ENCODE measurements around the gene UFSP2. TPM values are rescaled to one million over a fixed set of nuclear protein-coding genes. Genes with fewer than 3 reads are reported as not detected.

The UFSP2 gene
- total and polyA plus RNA-seq, 4 donors, result 13.6 to 48.8 (median 21.9) TPM

DNA sequence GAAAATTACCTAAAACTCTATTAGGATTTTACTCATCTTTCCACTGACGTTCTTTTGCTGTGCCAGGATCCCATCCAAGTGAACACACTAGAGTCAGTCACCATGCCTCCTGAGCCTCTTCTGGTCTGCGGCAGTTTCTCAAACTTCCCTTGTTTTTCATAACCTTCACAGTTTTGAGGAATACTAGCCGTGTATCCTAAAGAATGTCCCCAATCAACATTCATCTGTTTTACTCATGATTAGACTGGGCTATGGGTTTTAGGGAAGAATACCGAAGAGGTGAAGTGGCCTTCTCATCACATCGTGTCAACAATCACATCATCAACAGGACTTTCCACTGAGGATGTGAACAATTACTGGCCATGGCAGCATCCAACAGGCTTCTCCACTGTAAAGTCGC is 34.8 kb downstream of the UFSP2 start:
- 93 to 97% methylated on average over 6 of the region's 6 CpGs for WGBS, 2 donors
- DNase-seq, result no peak
- Histone ChIP-seq H3K36me3 (ENCODE audit: control insufficient read depth in 4 of 4, insufficient read depth in 4 of 4, low read length in 4 of 4) (peaks cover 0 to 7% (median under 1%) of the 10 kb centered on the region in 4 donors), H3K27me3 (ENCODE audit: control insufficient read depth in 3 of 3, insufficient read depth in 3 of 3, low read length in 2 of 3) (no peaks in the 10 kb centered on the region), H3K4me3 (no peak overlapping the region), H3K4me1 (ENCODE audit: control insufficient read depth in 5 of 5, insufficient read depth in 5 of 5, low read length in 5 of 5) (peaks cover 0 to 6% (median 5%) of the 10 kb centered on the region in 5 donors), H3K27ac (ENCODE audit: low read depth in 1 of 2, low read length in 1 of 2) (no peak overlapping the region), H3K9me3 (ENCODE audit: control insufficient read depth in 4 of 4, insufficient read depth in 3 of 4, low read length in 3 of 4) (no peaks in the 10 kb centered on the region), H3K9ac (ENCODE audit: insufficient read depth in 1 of 2, low read length in 2 of 2) (no peak overlapping the region)
- ATAC-seq (ENCODE audit: insufficient read depth, low FRiP score), result no peak
- TF ChIP-seq, protein P1, sequence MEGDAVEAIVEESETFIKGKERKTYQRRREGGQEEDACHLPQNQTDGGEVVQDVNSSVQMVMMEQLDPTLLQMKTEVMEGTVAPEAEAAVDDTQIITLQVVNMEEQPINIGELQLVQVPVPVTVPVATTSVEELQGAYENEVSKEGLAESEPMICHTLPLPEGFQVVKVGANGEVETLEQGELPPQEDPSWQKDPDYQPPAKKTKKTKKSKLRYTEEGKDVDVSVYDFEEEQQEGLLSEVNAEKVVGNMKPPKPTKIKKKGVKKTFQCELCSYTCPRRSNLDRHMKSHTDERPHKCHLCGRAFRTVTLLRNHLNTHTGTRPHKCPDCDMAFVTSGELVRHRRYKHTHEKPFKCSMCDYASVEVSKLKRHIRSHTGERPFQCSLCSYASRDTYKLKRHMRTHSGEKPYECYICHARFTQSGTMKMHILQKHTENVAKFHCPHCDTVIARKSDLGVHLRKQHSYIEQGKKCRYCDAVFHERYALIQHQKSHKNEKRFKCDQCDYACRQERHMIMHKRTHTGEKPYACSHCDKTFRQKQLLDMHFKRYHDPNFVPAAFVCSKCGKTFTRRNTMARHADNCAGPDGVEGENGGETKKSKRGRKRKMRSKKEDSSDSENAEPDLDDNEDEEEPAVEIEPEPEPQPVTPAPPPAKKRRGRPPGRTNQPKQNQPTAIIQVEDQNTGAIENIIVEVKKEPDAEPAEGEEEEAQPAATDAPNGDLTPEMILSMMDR (IDR thresholded peaks at IDR 0.05; ENCODE audit: control extremely low read depth, extremely low read depth), result no peak

DNA sequence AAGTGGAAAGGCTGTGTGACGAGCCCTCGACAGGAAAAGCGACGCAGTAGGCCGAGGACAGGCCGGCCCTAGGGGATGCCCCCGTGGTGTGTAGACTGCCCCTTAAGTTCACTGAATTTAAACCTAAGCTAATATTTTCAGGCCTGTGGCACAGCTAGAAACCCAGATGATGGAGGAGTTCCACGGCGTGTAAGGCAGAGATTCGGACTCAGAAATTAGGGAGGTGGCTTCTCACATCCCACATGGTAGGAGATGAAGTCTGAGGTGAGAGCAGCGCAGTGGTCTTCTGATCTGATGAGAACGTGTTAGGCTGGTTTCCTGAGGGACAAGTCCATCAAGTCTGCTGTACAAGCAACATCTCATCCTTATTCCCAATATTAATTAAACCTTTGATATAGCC is 37.8 kb downstream of the UFSP2 start:
- ATAC-seq (ENCODE audit: insufficient read depth, low FRiP score), result no peak
- no peak overlapping the region for H3K27ac ChIP-seq (ENCODE audit: low read depth in 1 of 2, low read length in 1 of 2)
- DNase-seq, result no peak
- H3K4me1 ChIP-seq (ENCODE audit: control insufficient read depth in 5 of 5, insufficient read depth in 5 of 5, low read length in 5 of 5), result peaks cover 0 to 8% (median 0%) of the 10 kb centered on the region in 5 donors
- H3K9me3 ChIP-seq (ENCODE audit: control insufficient read depth in 4 of 4, insufficient read depth in 3 of 4, low read length in 3 of 4), result peaks cover 0 to 2% (median 0%) of the 10 kb centered on the region in 4 donors
- H3K9ac ChIP-seq (ENCODE audit: insufficient read depth in 1 of 2, low read length in 2 of 2), result no peak overlapping the region
- H3K4me3 ChIP-seq, result no peak overlapping the region
- H3K27me3 ChIP-seq (ENCODE audit: control insufficient read depth in 3 of 3, insufficient read depth in 3 of 3, low read length in 2 of 3), result no peaks in the 10 kb centered on the region
- TF ChIP-seq, protein P1 (IDR thresholded peaks at IDR 0.05; ENCODE audit: control extremely low read depth, extremely low read depth), result no peak
- WGBS, 2 donors, result 95 to 97% methylated on average over 12 of the region's 12 CpGs
- peaks cover 0 to 7% (median under 1%) of the 10 kb centered on the region in 4 donors for H3K36me3 ChIP-seq (ENCODE audit: control insufficient read depth in 4 of 4, insufficient read depth in 4 of 4, low read length in 4 of 4)

DNA sequence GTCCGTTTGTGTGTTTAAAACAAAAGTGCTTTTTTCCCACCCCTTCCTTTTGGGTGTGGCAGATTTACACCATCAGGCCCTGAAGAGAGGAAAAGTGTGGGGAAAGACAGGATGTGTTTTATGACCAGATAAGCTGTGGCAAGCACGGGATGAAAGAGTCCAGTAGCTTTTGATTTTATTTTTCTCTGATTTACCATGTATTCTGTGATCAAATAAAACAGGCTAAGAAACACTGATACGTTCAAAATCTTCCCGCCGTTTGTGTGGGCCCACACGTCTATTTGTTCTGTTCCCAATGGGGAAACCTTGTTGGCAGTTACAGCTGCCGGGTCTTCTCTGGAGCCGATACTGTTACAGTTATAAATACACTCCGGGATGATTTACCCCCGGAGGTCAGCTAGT is 40.8 kb downstream of the UFSP2 start:
- no peak for ATAC-seq (ENCODE audit: insufficient read depth, low FRiP score)
- 7 to 25% methylated on average over 10 of the region's 10 CpGs for WGBS, 2 donors
- TF ChIP-seq, protein P1 (IDR thresholded peaks at IDR 0.05; ENCODE audit: control extremely low read depth, extremely low read depth), result no peak

DNA sequence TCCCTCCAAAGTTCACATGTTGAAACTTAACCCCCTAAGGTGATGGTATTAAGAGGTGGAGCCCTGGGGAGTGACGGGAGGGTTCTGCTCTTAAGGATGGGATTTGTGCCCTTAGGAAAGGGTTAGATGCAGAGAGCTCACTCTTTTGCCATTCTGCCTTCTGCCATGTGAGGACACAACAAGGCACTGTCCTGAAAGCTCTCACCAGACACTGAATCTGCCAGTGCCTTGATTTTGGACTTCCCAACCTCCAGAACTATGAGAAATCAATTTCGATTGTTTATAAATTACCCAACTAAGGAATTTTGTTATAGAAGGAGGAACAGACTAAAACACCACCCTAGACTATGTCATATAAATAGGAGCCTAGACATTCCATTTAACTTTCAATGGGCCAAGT is 41.7 kb downstream of the UFSP2 start:
- H3K9ac ChIP-seq (ENCODE audit: insufficient read depth in 1 of 2, low read length in 2 of 2), result no peak overlapping the region
- 92 to 98% methylated on average over 2 of the region's 2 CpGs for WGBS, 2 donors
- H3K9me3 ChIP-seq (ENCODE audit: control insufficient read depth in 4 of 4, insufficient read depth in 3 of 4, low read length in 3 of 4), result peaks cover 0 to 3% (median under 1%) of the 10 kb centered on the region in 4 donors
- H3K4me1 ChIP-seq (ENCODE audit: control insufficient read depth in 5 of 5, insufficient read depth in 5 of 5, low read length in 5 of 5), result peaks cover 0 to 8% (median 0%) of the 10 kb centered on the region in 5 donors
- ATAC-seq (ENCODE audit: insufficient read depth, low FRiP score) (no peak), DNase-seq (no peak)
- TF ChIP-seq, protein P1 (IDR thresholded peaks at IDR 0.05; ENCODE audit: control extremely low read depth, extremely low read depth), result no peak
- no peaks in the 10 kb centered on the region for H3K27me3 ChIP-seq (ENCODE audit: control insufficient read depth in 3 of 3, insufficient read depth in 3 of 3, low read length in 2 of 3)
- peak overlapping the region in 1 of 2 donors; percentile 64 for H3K27ac ChIP-seq (ENCODE audit: low read depth in 1 of 2, low read length in 1 of 2)
- H3K36me3 ChIP-seq (ENCODE audit: control insufficient read depth in 4 of 4, insufficient read depth in 4 of 4, low read length in 4 of 4), result no peaks in the 10 kb centered on the region
- no peak overlapping the region for H3K4me3 ChIP-seq

More for the DNA sequence above, 40.8 kb downstream of the UFSP2 start:
- DNase-seq, result peak; percentile 31 to 68 (median 53)
- H3K4me3 ChIP-seq, result no peak overlapping the region
- peak overlapping the region in 1 of 2 donors; percentile 59 for H3K9ac ChIP-seq (ENCODE audit: insufficient read depth in 1 of 2, low read length in 2 of 2)
- peaks cover 0 to 3% (median under 1%) of the 10 kb centered on the region in 4 donors for H3K9me3 ChIP-seq (ENCODE audit: control insufficient read depth in 4 of 4, insufficient read depth in 3 of 4, low read length in 3 of 4)
- no peaks in the 10 kb centered on the region for H3K27me3 ChIP-seq (ENCODE audit: control insufficient read depth in 3 of 3, insufficient read depth in 3 of 3, low read length in 2 of 3)
- H3K36me3 ChIP-seq (ENCODE audit: control insufficient read depth in 4 of 4, insufficient read depth in 4 of 4, low read length in 4 of 4), result no peaks in the 10 kb centered on the region
- H3K27ac ChIP-seq (ENCODE audit: low read depth in 1 of 2, low read length in 1 of 2), result peak overlapping the region in 1 of 2 donors; percentile 39
- H3K4me1 ChIP-seq (ENCODE audit: control insufficient read depth in 5 of 5, insufficient read depth in 5 of 5, low read length in 5 of 5), result peaks cover 0 to 8% (median 0%) of the 10 kb centered on the region in 5 donors

All from lung (tissue), 12 donors.